GM12874 (cell line): Measurements from ENCODE around the gene ATE1.

Experiments used
- CTCF ChIP-seq: IDR thresholded peaks from 2 replicates; pipeline ENCODE4 v1.5.1; 2011; ENCODE audit warnings: low read depth, mild to moderate bottlenecking, control low read depth, low read length, moderate library complexity; ENCODE audit not compliant: insufficient read depth

ATE1 gene

DNA sequence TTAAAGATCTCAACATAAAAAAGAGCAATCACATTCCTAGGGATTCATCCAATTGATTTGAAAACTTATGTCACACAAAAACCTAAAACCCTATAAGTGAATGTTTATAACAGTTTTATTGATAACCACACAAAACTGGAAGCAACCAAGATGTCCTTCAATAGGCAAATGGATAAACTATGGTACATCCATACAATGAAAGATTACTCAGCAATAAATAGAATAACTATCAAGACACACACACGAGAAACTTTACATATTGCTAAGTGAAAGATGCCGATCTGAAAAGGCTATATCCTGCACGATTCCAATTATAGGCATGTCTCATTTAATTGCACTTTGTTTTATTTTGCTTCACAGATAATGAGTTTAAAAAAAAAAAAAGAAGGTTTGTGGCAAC, 83.3 kb downstream of the ATE1 start:
- no peak for TF ChIP-seq CTCF

DNA sequence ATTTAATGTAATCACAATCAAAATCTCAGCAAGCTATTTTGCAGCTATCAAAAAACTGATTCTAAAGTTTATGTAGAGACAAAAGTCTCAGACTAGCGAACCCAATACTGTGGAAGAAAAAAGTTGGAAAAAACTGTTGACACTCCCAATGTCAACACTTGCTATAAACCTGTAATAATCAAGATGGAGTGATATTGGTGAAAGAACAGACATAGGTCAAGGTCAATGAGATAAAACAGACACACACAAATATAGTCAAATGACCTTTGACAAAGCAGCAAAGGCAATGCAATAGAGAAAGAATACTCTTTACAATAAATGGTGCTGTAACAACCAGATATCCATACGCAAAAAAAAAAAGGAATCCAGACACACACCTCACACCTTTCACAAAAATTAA, 84.5 kb downstream of the ATE1 start:
- TF ChIP-seq CTCF = no peak

GRCh38 chr10:121841862-121842261, 86.0 kb downstream of the ATE1 start:
- no peak for TF ChIP-seq CTCF

DNA sequence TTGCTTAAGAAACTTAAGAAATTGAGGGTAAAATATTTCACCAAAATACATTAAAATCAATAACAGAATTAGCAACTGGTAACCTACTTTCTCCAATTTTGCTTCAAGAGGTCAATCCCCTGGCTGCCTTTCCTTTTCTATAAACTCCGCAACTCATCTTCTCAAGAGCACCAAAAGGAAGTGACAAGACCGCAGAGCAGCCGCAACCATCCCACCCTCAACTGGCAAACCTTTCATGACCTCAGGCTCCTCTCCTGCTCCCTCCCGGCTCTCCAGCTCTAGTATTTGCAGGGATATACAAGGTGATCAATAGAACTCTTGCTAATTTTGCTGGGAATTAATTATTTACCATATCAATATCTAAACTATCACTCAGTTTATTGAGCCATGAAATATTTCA, 88.9 kb downstream of the ATE1 start:
- TF ChIP-seq CTCF = no peak

GRCh38 chr10:121838149-121838548, 89.7 kb downstream of the ATE1 start:
- no peak for TF ChIP-seq CTCF

GRCh38 chr10:121836171-121836570, 91.7 kb downstream of the ATE1 start:
- TF ChIP-seq CTCF = no peak

- TF ChIP-seq CTCF = no peak
Observed at GRCh38 chr10:121835376-121835775, 92.5 kb downstream of the ATE1 start.

DNA sequence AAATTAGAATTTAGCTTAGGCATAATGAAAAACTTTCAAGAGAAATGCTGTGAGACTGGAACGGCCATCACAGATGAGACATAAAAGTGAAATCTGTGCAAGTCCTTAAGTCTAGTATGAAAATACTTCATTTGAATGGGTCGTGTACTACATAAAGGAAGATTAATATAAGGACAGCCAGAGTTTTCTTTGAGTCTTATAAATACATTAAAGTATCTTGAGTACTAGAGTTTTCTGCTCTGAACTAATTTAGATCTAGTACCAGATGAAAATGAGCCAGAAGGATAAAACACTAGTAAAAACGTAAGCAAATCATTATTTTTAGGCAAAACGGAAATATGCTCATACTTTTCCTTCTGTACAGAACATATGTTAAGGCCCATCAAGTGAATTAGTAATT, 93.1 kb downstream of the ATE1 start:
- TF ChIP-seq CTCF = no peak
